ENCODE data around the gene TOMM6.
A peak's percentile ranks its signal among the peaks of the same experiment; 100 is the strongest.
"Not testable (repeated sequence)": the region's sequence is repeated elsewhere in the genome, so short reads cannot be mapped to it uniquely, and the experiment has no call there.

TOMM6 gene

GRCh38 chr6:41766043-41766664 lies 21.3 kb upstream of the TOMM6 start:
- DNase-seq, result not testable (repeated sequence)

DNA sequence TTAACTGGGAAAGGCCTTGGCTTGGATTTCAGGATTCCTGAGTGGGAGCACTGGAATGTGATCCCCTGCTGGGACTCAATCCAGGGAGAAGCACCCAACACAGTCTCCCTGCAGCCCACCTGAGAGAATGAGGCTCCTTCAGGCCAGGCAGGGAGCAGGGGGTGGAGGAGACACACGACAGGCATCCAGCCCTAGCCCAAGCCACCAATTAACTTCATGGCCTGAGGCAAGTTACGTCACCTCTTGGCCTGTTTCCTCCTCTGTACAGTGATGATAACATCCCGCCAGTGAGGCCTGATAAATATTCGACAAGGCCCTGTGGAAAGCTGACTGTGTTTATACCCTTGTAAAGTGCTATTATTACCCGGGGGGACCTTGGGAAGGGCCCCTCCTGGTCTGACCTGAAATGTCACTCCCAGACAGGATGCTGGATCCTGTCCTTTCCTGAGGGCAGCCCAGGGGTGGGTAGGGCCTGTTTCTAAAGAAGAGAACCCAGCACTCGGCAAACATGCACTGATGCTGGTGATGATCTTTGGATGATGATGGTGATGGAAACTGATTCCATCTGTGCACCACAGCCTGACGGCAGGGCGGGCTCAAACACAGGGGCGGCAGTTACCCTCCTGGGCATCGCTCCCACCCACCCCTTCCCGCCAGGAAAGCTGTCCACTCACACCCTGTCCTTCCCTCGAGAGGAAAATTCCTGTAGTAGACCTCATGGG lies 20.2 kb upstream of the TOMM6 start:
- DNase-seq, result no peak

DNA sequence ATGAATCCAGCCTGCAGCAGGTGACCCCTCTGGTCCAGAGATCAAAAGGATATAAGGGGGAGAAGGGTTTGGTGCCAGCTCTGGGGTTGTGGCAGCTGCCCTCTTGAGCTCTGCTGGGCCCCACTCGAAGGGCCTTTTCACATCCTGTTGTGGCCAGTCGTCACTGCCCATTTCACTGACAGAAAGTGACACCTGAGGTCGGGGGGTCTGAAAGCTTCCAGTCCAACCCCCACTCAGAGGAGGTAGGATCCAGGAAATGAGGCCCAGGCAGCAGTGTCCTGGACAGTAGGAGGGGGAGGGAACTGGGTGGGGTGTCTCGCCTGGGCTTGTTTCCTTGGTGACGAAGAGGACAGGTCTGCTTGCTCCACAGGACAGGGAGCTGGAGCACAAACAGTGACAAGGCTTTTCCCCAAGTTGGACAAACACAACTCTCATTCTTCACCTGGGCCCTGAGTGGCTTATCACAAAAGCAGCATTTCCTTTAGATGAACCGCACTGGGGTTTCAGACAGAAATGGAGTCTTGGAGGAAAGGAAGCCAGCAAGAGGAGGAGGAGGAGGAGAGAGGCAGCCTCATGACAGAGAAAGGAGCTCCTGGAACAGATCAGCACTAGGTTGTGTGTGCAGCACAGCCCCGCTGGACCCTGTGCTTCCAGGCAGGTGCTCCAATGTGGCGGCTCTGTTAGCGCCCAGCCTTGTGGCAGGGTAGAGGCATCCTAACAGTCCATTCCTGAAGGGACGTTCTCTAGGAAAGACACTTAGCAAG lies 18.8 kb upstream of the TOMM6 start:
- DNase-seq, result no peak

DNA sequence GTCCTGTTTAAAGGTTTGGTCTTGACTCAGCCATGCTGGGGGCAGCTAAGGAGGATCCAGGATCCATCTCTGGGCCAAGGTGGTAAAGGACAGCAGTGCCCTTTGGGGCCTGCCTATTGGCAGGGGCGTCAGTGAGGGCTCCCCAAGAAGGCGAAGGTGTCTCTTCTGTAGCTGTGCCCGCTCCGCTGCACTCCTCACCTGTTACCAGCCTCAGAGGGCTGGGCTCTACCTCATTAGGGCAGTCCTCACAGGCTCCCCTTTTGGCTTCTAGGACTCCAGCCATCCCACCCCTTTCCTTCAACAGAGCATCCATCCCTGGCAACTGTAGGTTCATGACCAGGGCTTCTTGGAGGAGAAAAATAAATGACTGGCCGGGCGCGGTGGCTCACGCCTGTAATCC lies 18.1 kb upstream of the TOMM6 start:
- no peak for DNase-seq

DNA sequence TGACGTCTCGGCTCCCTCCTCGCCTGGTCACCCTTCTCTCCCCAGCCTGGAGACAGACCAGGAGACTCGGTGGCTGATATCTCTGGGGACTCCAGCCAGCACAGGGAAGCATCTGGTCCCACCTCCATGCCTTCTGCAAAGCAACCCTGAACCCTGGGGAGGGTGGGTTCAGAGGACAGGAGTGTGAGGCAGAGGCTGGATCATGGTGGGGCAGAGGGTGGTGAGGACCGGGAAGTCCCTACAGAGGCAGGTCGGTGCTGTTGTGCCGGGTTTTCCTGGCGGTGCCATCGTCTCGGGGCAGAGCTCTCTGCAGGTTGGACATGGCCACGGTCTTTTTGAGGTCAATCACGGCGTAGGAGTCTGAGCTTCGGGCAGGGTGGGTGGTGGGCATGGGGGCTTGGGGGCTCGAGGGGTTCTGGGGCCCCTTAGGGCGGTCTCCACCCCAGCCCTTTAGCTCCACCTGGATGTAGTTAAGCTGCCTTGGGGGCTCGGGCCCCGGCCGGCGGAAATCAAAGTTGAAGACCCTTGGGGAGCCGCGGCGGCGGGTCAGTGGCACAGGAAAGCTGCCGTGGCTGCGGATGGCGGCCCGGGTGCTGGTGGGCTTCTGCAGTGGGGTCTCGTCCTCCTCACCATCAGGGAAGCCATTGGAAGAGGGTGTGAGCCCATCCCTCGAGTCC lies 17.0 kb upstream of the TOMM6 start:
- DNase-seq, result no peak

- no peak for DNase-seq
Measured at GRCh38 chr6:41771058-41771983, 16.2 kb upstream of the TOMM6 start.

DNA sequence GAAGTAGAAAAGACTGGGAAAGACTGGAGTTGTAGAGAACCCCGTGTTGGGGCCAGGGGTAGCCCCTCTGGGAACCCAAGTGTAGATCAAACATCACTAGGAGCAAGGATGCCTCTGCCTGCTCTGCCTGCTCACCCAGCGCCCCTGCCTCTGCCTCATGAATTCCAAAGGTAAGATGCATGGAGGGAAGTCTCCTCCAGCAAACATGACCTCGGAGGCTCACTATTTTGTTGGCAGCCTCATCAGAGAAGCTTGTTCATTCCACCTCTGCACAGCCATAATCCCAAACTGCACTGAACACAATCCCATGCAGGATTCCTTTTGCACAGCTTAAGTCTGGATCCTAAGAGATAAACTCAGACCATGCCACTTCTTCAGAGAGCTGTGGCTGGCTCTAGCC lies 12.7 kb upstream of the TOMM6 start:
- no peak for DNase-seq

DNA sequence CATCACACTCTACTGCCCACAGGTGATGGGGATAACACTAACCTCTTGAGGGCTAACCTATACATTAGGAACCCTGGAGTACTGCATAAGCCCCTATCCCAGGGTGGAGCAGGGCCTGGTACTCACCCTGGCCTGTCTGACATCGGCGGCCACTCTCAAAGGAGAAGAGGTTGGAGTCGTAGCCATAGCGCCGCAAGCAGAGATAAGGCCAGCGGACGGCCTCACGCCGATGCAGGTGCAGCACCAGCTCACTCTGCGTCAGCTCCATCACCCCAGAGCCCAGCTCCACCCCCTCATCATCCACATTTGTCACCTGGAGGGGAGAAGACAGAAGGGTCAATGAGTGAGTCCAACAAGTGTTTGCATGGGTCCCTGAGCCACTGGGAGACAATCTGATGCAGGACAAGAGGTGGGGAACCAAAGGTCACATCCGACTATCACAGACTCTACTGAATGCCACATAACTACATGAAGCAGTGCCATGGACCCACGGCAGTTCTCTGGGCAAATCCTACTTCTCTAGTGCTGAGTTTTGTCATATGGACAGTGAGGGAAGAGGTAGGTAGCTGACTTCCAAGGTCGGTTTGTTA lies 12.1 kb upstream of the TOMM6 start:
- no peak for DNase-seq

- DNase-seq, result no peak
Measured at GRCh38 chr6:41777551-41778285, 9.8 kb upstream of the TOMM6 start.

GRCh38 chr6:41778895-41779294 lies 8.6 kb upstream of the TOMM6 start:
- no peak for DNase-seq

GRCh38 chr6:41779336-41779735 lies 8.2 kb upstream of the TOMM6 start:
- DNase-seq, result no peak

DNA sequence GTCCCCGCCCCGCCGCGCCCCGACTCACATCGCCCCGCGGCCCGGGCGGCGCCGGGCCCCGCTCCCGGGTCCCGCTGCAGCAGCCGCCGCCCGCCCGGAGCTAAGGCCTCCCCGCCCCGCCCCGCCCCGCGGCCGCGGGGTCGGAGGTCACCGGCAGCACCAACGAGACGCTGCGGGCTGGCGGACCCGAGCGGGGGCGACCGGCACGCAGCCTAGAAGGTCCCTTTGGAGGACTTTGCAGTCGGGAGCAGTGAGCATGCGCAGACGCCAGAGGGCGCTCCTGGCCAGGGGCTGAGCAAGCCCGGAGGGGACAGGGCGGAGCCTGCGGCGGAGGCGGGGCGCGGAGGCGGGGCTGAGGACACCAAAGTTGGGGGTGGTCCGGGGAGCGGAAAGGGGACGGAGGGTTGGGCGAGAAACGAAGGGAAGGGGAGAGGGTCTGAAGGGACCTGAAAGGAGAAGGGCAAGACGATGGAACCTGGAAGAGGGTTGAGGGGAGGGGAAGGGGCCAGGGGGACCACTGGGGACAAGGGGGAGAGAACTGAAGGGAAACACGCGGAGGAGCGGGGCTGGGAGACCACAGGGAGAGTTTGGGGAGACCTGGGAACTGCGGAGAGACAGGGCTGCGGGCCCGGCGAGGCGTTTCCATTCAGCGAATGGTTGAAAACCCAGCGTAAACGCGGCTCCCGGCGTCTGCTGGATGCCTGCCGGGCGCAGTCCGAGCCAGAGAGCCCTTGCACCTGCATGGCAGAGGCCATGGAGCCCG lies 7.5 kb upstream of the TOMM6 start, which contains the start of gene FRS3:
Gene FRS3 (minus strand): TSS at position 113 of the 763 bp plus-strand sequence. CDS start 2,913 bp downstream, outside the sequence.
- peak; percentile 99 for DNase-seq

GRCh38 chr6:41780551-41781365 lies 6.7 kb upstream of the TOMM6 start, which contains the start of gene PRICKLE4:
Gene PRICKLE4, plus strand, starts transcription at chr6:41780782. Its CDS starts 2,692 bp downstream, at chr6:41783474.
- DNase-seq, result no peak

- no peak for DNase-seq
Measured at GRCh38 chr6:41781366-41781730, 6.1 kb upstream of the TOMM6 start.

GRCh38 chr6:41783106-41783780 lies 4.3 kb upstream of the TOMM6 start:
- no peak for DNase-seq

GRCh38 chr6:41784581-41785171 lies 2.8 kb upstream of the TOMM6 start:
- DNase-seq, result no peak

- no peak for DNase-seq
Measured at GRCh38 chr6:41785254-41785653, 2.2 kb upstream of the TOMM6 start.
